Endothelial cell of umbilical vein (primary cell): ENCODE measurements around the gene FHOD3.

ENCODE experiments used
- MYC ChIP-seq: IDR thresholded peaks from one replicate; pipeline ENCODE4 v1.6.1; 2011; ENCODE audit warnings: mild to moderate bottlenecking, low read depth, low read length
- POLR2A ChIP-seq: IDR thresholded peaks from 2 replicates; pipeline ENCODE4 v1.6.1; 2012; ENCODE audit warnings: low read depth, mild to moderate bottlenecking, control low read depth, low read length
- TF ChIP-seq, protein P1 (sequence below), 2 donors: IDR thresholded peaks; 1 replicate in 1 of 2; 2 replicates in 1 of 2; pipeline ENCODE4 v1.5.1; 2011; ENCODE audit warnings: low read length in 2 of 2, mild to moderate bottlenecking in 2 of 2, moderate library complexity in 2 of 2, control low read depth in 1 of 2, inconsistent platforms in 1 of 2, low read depth in 1 of 2; ENCODE audit not compliant: insufficient read depth in 1 of 2; ENCODE audit errors: extremely low read depth in 1 of 2

DNA sequence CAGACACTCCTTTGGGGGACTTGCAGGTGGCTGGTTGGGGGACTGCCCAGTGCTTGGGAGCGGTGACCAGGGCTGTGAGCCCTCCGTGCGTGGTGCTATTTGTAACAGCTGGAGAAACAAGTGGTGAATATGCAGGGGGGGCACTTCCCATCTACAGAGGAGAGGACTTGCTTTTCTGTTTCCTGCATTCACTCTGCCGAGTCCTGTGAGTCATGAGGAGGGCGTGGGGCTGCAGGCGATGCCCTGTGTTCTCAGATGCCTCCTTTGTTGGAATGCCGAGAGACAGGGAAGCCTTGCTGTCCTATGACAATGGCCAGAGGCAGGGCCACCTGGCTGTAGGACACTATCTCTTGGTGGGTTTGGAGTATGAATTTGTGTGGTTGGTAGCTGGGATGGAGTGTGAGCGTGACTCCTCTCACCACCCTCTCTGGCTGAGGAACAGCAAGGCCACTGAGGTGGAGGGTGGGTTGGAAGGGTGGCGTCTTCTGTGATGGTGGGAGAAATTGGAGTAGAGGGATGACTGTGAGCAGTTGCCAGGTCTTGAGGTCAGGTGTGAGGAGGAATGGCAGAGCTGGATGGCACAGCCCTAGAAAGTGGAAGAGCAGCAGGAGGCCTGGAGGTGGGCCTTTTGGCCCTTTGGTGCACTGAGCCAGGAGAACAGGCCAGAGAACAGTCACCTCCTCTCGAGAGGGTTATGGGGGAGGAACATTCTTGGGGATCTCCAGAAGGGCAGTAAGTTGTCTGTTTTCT is 24.3 kb downstream of the FHOD3 start:
- no peak for TF ChIP-seq POLR2A
- TF ChIP-seq, protein P1, sequence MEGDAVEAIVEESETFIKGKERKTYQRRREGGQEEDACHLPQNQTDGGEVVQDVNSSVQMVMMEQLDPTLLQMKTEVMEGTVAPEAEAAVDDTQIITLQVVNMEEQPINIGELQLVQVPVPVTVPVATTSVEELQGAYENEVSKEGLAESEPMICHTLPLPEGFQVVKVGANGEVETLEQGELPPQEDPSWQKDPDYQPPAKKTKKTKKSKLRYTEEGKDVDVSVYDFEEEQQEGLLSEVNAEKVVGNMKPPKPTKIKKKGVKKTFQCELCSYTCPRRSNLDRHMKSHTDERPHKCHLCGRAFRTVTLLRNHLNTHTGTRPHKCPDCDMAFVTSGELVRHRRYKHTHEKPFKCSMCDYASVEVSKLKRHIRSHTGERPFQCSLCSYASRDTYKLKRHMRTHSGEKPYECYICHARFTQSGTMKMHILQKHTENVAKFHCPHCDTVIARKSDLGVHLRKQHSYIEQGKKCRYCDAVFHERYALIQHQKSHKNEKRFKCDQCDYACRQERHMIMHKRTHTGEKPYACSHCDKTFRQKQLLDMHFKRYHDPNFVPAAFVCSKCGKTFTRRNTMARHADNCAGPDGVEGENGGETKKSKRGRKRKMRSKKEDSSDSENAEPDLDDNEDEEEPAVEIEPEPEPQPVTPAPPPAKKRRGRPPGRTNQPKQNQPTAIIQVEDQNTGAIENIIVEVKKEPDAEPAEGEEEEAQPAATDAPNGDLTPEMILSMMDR (IDR thresholded peaks at IDR 0.05; ENCODE audit: extremely low read depth in 1 of 2, insufficient read depth in 1 of 2, low read depth in 1 of 2, low read length in 2 of 2), result no peak
- TF ChIP-seq MYC, result no peak
